ENCODE results near the gene MACIR. TPM values are rescaled to one million over a fixed set of nuclear protein-coding genes. Genes with fewer than 3 reads are reported as not detected.

The MACIR gene
- total RNA-seq, 2 donors from 2014 or later = 6.2 to 6.3 TPM

- H3K9me3 ChIP-seq = no peaks in the 10 kb centered on the region
- DNase-seq = no peak
- H3K4me1 ChIP-seq = no peaks in the 10 kb centered on the region
- WGBS, 2 donors = 89 to 91% methylated on average over 28 of the region's 28 CpGs
- H3K27me3 ChIP-seq = no peaks in the 10 kb centered on the region
- H3K36me3 ChIP-seq (replicated peaks in 1 of 2; ENCODE audit: insufficient read depth in 1 of 2, low read depth in 2 of 2) = no peaks in the 10 kb centered on the region
- no peak overlapping the region for H3K4me3 ChIP-seq
- intact Hi-C loops (cut with DNase I) = no loop called here
- H3K27ac ChIP-seq = no peak overlapping the region
- no peak for TF ChIP-seq POLR2A (IDR thresholded peaks at IDR 0.05)
- no peak for TF ChIP-seq CTCF (IDR thresholded peaks at IDR 0.05)
- no peak for ATAC-seq
Measured at GRCh38 chr5:103223031-103223955, 35.3 kb upstream of the MACIR start.

GRCh38 chr5:103224118-103224893 lies 34.3 kb upstream of the MACIR start:
- intact Hi-C loops (cut with DNase I) = no loop called here
- Histone ChIP-seq H3K27ac (no peak overlapping the region), H3K9me3 (no peaks in the 10 kb centered on the region), H3K27me3 (no peaks in the 10 kb centered on the region), H3K36me3 (replicated peaks in 1 of 2; ENCODE audit: insufficient read depth in 1 of 2, low read depth in 2 of 2) (no peaks in the 10 kb centered on the region), H3K4me3 (no peak overlapping the region), H3K4me1 (no peaks in the 10 kb centered on the region)
- 49 to 61% methylated on average over 7 to 11 of the region's 11 CpGs for WGBS, 2 donors
- DNase-seq (peak; percentile 31 to 65 (median 45)), ATAC-seq (peak; percentile 90)
- TF ChIP-seq CTCF (IDR thresholded peaks at IDR 0.05) = peak; percentile 39 to 68 (median 56)
- no peak for TF ChIP-seq POLR2A (IDR thresholded peaks at IDR 0.05)

- Histone ChIP-seq H3K9me3 (no peaks in the 10 kb centered on the region), H3K4me3 (no peak overlapping the region), H3K4me1 (no peaks in the 10 kb centered on the region), H3K36me3 (replicated peaks in 1 of 2; ENCODE audit: insufficient read depth in 1 of 2, low read depth in 2 of 2) (no peaks in the 10 kb centered on the region), H3K27ac (no peak overlapping the region), H3K27me3 (no peaks in the 10 kb centered on the region)
- TF ChIP-seq CTCF (IDR thresholded peaks at IDR 0.05) (no peak), POLR2A (IDR thresholded peaks at IDR 0.05) (no peak)
- WGBS, 2 donors = 53 to 71% methylated on average over 5 of the region's 5 CpGs
- intact Hi-C loops (cut with DNase I) = no loop called here
- DNase-seq = no peak
- no peak for ATAC-seq
Measured at GRCh38 chr5:103224894-103225246, 33.7 kb upstream of the MACIR start.

GRCh38 chr5:103228061-103228460 lies 30.5 kb upstream of the MACIR start:
- no peak overlapping the region for H3K4me3 ChIP-seq
- no peaks in the 10 kb centered on the region for H3K9me3 ChIP-seq
- WGBS, 2 donors = 77 to 84% methylated on average over 5 of the region's 5 CpGs
- DNase-seq (no peak), ATAC-seq (no peak)
- no peaks in the 10 kb centered on the region for H3K36me3 ChIP-seq (replicated peaks in 1 of 2; ENCODE audit: insufficient read depth in 1 of 2, low read depth in 2 of 2)
- H3K27me3 ChIP-seq = no peaks in the 10 kb centered on the region
- no peaks in the 10 kb centered on the region for H3K4me1 ChIP-seq
- intact Hi-C loops (cut with DNase I) = no loop called here
- H3K27ac ChIP-seq = no peak overlapping the region
- TF ChIP-seq POLR2A (IDR thresholded peaks at IDR 0.05) = no peak
- TF ChIP-seq CTCF (IDR thresholded peaks at IDR 0.05) = no peak
